ENCODE data around the gene CACNG7.

The CACNG7 gene

DNA sequence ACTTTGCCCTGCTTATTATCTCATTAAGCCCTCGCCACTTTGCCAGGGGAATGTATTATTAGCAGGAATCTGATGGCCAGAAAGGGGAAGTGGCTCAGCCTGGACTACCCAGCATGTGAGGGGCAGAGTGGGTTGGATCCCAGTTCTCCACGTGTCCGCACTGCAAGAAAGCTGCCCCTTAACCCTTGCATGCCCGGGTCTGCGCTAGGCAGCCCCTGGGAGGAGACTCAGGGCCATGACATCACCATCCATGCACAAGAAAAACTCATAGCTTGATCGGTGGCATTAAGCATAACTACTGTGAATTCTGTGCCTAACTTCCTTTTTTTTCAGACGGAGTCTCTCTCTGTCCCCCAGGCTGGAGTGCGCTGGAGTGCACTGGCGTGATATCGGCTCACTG lies 62.6 kb downstream of the CACNG7 start:
- Mint-ChIP-seq H3K9me3 (no peaks in the 10 kb centered on the region), H3K27ac (ENCODE audit: low read depth) (no peak overlapping the region), H3K36me3 (ENCODE audit: insufficient read depth) (no peaks in the 10 kb centered on the region), H3K4me3 (no peak overlapping the region), H3K4me1 (no peaks in the 10 kb centered on the region), H3K27me3 (peaks cover 53% of the 10 kb centered on the region)
- no peak for ATAC-seq (replicated peaks; ENCODE audit: extremely low read depth, poor library complexity, severe bottlenecking)
- no peak for DNase-seq (ENCODE audit: low spot score in 2 of 2)

DNA sequence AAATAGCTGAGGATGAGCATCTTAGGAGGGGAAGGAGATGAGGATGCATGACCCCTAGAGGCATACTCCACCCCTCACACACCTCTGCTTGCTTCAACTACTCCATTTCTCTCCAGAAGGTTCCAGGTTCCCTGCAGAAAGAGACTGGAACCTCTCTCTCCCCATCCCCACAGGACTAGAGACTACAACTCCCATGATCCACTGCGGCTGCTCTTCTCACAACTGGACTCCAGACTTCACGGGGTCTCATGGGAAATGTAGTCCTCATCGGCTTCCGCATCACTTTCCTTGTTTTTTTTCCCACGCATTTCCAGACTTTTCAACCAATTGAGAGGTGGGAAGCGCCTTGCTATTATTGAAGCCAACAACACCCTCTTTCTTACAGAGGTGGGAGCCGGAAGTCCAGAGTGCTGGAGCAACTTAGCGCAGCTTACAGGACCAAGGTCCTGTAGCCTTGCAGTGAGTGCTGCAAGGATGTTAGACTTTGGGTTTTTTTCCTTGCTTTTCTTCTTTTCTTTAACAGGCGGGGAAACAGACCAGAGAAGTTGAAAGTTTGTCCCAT lies 68.4 kb downstream of the CACNG7 start:
- Mint-ChIP-seq H3K9me3 (peaks cover 8% of the 10 kb centered on the region), H3K27me3 (peaks cover 67% of the 10 kb centered on the region), H3K27ac (ENCODE audit: low read depth) (no peak overlapping the region), H3K36me3 (ENCODE audit: insufficient read depth) (peaks cover 4% of the 10 kb centered on the region), H3K4me1 (peaks cover 21% of the 10 kb centered on the region), H3K4me3 (peak overlapping the region; percentile 15)
- DNase-seq (ENCODE audit: low spot score in 2 of 2) (peak; percentile 28 to 30), ATAC-seq (replicated peaks; ENCODE audit: extremely low read depth, poor library complexity, severe bottlenecking) (peak; percentile 69)

DNA sequence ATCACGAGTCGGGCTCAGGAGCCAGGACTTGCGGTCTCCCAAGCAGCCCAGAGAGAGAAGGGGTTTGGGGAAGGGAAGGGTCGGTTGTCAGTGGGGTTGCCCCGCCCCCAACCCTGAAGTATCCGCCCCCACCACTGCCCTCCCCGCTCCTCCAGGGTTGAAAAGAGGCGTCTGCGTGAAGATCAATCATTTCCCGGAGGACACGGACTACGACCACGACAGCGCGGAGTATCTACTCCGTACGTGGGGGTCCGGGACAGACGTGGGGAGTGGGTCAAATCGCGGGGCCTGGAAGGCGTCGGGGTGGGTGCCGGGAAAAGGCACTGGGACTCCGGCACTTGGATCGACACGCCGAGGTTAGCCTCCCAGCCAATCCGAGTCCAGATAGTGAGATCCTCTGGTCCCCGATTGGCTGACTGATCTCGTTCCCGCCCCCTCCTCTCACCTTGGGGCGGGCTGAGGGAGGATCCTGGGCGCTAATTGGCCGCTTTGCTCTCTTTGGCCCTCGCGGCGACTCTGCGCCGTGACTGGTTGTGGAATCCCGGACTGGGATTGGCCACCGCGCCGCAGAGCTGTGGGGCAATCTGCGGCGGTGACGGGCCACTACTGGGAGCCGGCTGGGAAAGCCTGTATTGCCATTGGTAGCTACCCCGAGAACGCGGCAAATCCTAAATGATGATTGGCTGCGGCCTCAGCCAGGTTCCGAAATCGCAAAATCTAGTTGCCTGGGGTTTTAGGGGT lies 69.1 kb downstream of the CACNG7 start:
- H3K36me3 Mint-ChIP-seq (ENCODE audit: insufficient read depth) = peaks cover 4% of the 10 kb centered on the region
- peaks cover 8% of the 10 kb centered on the region for H3K9me3 Mint-ChIP-seq
- peaks cover 61% of the 10 kb centered on the region for H3K27me3 Mint-ChIP-seq
- no peak overlapping the region for H3K27ac Mint-ChIP-seq (ENCODE audit: low read depth)
- H3K4me1 Mint-ChIP-seq = peaks cover 21% of the 10 kb centered on the region
- DNase-seq (ENCODE audit: low spot score in 2 of 2) = no peak
- no peak for ATAC-seq (replicated peaks; ENCODE audit: extremely low read depth, poor library complexity, severe bottlenecking)
- peak overlapping the region; percentile 15 for H3K4me3 Mint-ChIP-seq

DNA sequence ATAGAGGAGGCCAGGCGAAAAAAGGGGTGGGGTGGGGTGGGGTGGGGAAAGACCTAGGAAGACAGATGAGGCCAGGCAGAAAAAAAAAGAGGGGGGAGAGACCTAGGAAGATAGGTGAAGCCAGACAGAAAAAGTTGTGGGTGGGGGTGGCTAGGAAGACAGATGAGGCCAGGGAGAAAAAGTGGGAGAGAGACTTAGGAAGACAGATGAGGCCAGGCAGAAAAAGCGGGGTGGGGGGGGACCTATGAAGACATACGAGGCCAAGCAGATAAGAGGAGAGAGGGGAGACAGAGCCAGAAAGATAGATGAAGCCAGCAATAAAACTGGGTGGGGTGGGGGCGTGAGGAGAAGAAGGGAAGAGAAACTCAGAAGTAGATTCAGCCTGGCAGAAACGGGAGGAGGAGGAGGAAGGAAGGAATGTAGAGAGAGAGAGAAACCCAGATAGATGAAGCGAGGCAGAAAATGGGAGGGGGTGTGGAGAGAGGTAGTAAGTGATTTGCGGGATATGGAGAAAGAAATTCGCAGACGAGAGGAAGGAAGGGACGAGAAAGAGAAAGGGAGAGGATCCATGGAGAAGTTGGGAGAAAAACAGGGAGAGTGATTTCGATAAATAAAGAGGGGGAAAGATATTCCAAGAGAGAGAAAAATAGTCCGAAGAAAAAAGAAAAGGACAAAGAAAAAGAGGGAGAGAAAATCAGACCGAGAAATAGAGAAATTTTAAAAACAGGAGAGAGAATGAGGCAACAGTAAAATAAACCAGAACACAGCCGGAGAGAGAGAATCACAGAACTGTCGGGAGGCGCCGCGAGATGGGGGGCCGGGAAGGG lies 70.1 kb downstream of the CACNG7 start:
- Mint-ChIP-seq H3K4me1 (peaks cover 21% of the 10 kb centered on the region), H3K27me3 (peaks cover 61% of the 10 kb centered on the region), H3K4me3 (peak overlapping the region; percentile 50), H3K9me3 (peaks cover 8% of the 10 kb centered on the region), H3K27ac (ENCODE audit: low read depth) (no peak overlapping the region), H3K36me3 (ENCODE audit: insufficient read depth) (peaks cover 4% of the 10 kb centered on the region)
- ATAC-seq (replicated peaks; ENCODE audit: extremely low read depth, poor library complexity, severe bottlenecking) (no peak), DNase-seq (ENCODE audit: low spot score in 2 of 2) (no peak)

DNA sequence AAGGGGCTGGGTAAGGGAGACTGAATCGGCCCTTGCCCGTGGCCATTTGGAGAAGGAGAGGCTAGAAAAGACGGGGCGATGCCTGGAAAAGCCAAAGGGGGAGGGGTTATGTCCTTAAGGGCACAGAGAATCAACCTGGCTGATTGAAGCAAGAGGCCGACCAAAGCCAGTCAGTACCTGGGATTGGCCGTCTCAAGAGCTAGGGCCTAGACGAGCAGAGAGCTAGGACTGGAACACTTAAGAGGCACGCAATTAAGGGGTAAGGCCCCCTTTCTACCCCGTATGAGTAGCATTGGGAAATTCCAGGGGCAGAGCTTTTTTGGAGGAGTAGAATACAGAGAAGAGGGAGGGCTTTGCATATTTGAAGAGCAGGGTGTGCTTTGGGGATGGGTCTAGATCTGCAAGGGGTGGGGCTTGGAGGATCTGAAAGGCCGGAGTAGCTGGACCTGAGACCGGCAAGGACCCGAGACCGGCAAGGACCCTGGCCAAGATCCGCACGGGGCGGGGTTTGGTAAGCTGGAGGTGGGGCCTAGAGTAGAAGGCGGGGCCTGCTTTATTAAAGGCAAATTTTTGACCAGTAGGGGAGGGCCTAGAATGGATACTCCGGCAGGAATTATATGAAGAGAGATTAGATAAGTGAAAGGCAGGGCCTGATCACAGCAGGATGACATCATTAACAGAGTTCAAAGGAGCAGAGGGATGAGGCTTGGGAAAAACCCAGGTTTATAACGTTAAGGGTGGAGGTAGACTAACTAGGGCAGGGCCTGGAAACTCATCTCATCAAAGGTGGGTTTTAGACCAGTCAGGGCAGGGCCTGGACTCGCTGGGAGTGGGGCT lies 71.7 kb downstream of the CACNG7 start:
- H3K27me3 Mint-ChIP-seq = peaks cover 58% of the 10 kb centered on the region

DNA sequence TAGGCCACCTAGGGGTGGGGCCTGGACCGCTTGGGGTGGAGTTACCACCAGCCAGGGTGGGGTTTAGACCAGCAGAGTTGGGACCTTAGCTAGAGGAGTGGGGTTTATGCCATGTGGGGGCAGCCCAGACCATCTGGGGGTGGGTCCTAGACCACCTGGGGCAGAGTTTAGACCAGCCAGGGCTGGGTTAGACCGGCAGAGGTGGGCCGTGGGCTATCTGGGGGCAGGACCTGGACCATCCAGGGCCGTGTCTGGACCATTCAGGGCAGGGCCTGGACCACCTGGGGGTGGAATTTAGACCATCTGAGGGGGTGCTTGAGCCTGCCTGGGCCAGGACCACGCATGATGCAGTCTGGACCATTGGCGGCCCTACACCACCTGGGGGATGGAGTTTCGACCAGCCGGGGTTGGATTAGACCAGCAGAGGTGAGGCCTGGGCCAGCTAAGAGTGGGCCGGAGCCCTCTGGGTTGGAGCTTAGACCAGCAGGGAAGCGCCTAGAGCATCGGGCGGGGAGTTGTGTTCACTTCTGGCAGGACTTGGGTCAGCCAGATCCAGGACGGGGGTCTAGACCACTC lies 72.4 kb downstream of the CACNG7 start:
- peak overlapping the region; percentile 47 for H3K4me3 Mint-ChIP-seq
- ATAC-seq (replicated peaks; ENCODE audit: extremely low read depth, poor library complexity, severe bottlenecking) (no peak), DNase-seq (ENCODE audit: low spot score in 2 of 2) (no peak)
- H3K27ac Mint-ChIP-seq (ENCODE audit: low read depth) = no peak overlapping the region
- peaks cover 51% of the 10 kb centered on the region for H3K27me3 Mint-ChIP-seq
- H3K9me3 Mint-ChIP-seq = peaks cover 8% of the 10 kb centered on the region
- peaks cover 21% of the 10 kb centered on the region for H3K4me1 Mint-ChIP-seq
- peaks cover 4% of the 10 kb centered on the region for H3K36me3 Mint-ChIP-seq (ENCODE audit: insufficient read depth)

More for the DNA sequence above, 71.7 kb downstream of the CACNG7 start:
- Mint-ChIP-seq H3K36me3 (ENCODE audit: insufficient read depth) (peaks cover 4% of the 10 kb centered on the region), H3K27ac (ENCODE audit: low read depth) (no peak overlapping the region), H3K9me3 (peaks cover 8% of the 10 kb centered on the region), H3K4me3 (peak overlapping the region; percentile 47), H3K4me1 (peaks cover 21% of the 10 kb centered on the region)
- ATAC-seq (replicated peaks; ENCODE audit: extremely low read depth, poor library complexity, severe bottlenecking) (no peak), DNase-seq (ENCODE audit: low spot score in 2 of 2) (no peak)

DNA sequence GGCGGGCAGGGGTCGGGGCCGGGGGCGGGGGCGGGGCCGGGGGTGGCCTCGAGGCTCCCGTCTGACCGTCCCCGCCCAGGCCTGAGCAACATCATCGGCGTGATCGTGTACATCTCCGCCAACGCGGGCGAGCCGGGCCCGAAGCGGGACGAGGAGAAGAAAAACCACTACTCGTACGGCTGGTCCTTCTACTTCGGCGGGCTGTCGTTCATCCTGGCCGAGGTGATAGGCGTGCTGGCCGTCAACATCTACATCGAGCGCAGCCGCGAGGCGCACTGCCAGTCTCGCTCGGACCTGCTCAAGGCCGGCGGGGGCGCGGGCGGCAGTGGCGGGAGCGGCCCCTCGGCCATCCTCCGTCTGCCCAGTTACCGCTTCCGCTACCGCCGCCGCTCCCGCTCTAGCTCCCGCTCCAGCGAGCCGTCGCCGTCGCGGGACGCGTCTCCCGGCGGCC lies 72.9 kb downstream of the CACNG7 start:
- Mint-ChIP-seq H3K4me3 (peak overlapping the region; percentile 47), H3K36me3 (ENCODE audit: insufficient read depth) (peaks cover 4% of the 10 kb centered on the region), H3K27me3 (peaks cover 45% of the 10 kb centered on the region), H3K9me3 (peaks cover 8% of the 10 kb centered on the region), H3K4me1 (peaks cover 21% of the 10 kb centered on the region), H3K27ac (ENCODE audit: low read depth) (no peak overlapping the region)
- DNase-seq (ENCODE audit: low spot score in 2 of 2) (no peak), ATAC-seq (replicated peaks; ENCODE audit: extremely low read depth, poor library complexity, severe bottlenecking) (no peak)

DNA sequence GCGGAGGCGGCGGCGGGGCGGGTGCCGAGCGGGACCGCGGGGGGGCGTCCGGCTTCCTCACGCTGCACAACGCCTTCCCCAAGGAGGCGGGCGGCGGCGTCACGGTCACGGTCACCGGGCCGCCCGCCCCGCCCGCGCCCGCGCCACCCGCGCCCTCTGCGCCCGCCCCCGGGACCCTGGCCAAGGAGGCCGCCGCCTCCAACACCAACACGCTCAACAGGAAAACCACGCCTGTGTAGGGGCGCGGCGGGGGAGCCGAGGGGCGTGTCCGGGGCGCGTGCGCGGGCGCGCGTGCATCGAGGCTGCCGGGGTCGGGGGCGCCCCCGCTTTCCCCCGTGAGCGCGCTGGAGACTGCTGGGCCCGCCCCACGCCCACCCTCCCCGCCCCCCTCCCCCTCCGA lies 73.5 kb downstream of the CACNG7 start:
- peaks cover 39% of the 10 kb centered on the region for H3K27me3 Mint-ChIP-seq
- H3K27ac Mint-ChIP-seq (ENCODE audit: low read depth) = no peak overlapping the region
- peaks cover 8% of the 10 kb centered on the region for H3K9me3 Mint-ChIP-seq
- H3K36me3 Mint-ChIP-seq (ENCODE audit: insufficient read depth) = peaks cover 2% of the 10 kb centered on the region
- peaks cover 21% of the 10 kb centered on the region for H3K4me1 Mint-ChIP-seq
- DNase-seq (ENCODE audit: low spot score in 2 of 2) = no peak
- H3K4me3 Mint-ChIP-seq = no peak overlapping the region
- ATAC-seq (replicated peaks; ENCODE audit: extremely low read depth, poor library complexity, severe bottlenecking) = no peak

DNA sequence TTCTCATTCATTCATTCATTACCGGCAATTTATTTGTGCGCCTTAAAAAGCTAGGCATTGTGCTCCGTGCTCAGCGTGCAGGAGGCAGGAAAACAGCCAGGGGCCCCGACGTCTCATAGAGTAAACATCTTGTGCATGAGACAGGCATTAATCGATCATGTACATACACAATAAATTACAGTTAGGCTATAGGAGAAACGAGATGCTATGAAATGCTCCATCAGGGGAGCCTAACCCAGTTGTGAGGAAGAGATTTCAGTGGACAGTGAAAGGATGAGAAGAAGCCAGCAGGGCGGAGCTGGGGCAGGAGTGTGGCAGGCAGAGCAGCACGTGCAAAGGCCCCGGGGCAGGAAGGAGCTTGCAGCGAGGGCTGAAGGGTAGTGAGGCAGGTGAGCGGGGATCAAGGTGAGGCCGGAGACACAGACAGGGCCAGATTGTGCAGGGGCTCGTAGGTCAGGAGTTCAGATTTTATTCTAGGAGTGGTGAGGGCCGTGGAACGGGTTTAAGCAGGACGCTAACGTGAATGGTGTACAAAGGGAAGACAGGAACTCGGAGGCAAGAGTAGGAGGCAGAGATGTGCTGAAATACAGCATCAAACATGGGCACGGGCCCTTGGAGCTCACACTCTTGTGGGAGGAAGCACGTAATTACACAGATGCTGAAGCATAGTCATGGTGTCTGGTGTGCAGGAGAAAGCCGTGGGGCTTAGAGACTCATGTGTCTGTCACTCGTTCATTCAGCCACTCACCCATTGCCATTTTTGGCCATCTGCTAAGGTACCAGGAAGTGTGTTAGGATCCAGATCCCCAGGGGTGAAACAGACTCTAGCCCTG lies 74.6 kb downstream of the CACNG7 start:
- Mint-ChIP-seq H3K4me3 (no peak overlapping the region), H3K27me3 (peaks cover 29% of the 10 kb centered on the region), H3K4me1 (peaks cover 21% of the 10 kb centered on the region), H3K27ac (ENCODE audit: low read depth) (no peak overlapping the region), H3K36me3 (ENCODE audit: insufficient read depth) (peaks cover 2% of the 10 kb centered on the region), H3K9me3 (peaks cover 8% of the 10 kb centered on the region)
- ATAC-seq (replicated peaks; ENCODE audit: extremely low read depth, poor library complexity, severe bottlenecking) = no peak
- DNase-seq (ENCODE audit: low spot score in 2 of 2) = no peak

DNA sequence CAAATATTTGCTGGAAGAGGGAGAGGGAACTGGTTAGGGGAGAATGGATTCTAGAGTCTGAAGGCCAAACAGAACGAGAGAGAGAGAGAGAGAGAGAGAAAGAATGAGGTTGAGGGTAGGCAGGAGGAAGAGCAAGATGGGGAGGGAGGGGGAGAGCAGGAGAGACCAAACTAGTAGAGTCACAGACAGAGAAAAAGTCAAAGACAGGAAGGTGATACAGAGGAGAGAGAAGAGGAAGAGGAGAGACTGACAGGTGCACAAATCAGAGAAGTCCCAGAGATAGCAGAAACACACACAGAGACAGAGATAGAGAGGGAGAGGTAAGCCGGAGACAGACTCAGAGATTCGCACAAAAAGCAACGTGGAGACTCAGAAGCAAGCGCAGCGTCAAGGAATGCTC lies 76.8 kb downstream of the CACNG7 start:
- ATAC-seq (replicated peaks; ENCODE audit: extremely low read depth, poor library complexity, severe bottlenecking) (no peak), DNase-seq (ENCODE audit: low spot score in 2 of 2) (no peak)
- peaks cover 2% of the 10 kb centered on the region for H3K9me3 Mint-ChIP-seq
- H3K36me3 Mint-ChIP-seq (ENCODE audit: insufficient read depth) = no peaks in the 10 kb centered on the region
- H3K27ac Mint-ChIP-seq (ENCODE audit: low read depth) = no peak overlapping the region
- H3K4me3 Mint-ChIP-seq = no peak overlapping the region
- H3K4me1 Mint-ChIP-seq = peaks cover 2% of the 10 kb centered on the region
- peaks cover 7% of the 10 kb centered on the region for H3K27me3 Mint-ChIP-seq

DNA sequence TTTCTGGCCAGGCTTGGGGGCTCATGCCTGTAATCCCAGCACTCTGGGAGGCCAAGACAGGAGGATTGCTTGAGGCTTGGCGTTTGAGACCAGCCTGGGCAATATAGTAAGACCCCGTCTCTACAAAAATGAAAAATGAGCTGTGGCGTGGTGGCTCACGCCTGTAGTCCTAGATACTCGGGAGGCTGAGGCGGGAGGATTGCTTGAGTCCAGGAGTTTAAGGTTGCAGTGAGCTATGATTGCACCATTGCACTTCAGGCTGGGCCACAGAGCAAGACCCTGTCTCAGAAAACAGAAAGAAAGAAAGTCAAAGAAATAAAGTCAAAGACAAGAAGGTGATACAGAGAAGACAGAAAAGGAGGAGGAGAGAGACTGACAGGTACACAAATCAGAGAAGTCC lies 79.9 kb downstream of the CACNG7 start:
- H3K4me1 Mint-ChIP-seq = no peaks in the 10 kb centered on the region
- no peak for DNase-seq (ENCODE audit: low spot score in 2 of 2)
- H3K9me3 Mint-ChIP-seq = no peaks in the 10 kb centered on the region
- no peak overlapping the region for H3K4me3 Mint-ChIP-seq
- no peak for ATAC-seq (replicated peaks; ENCODE audit: extremely low read depth, poor library complexity, severe bottlenecking)
- no peaks in the 10 kb centered on the region for H3K36me3 Mint-ChIP-seq (ENCODE audit: insufficient read depth)
- peaks cover 21% of the 10 kb centered on the region for H3K27me3 Mint-ChIP-seq
- H3K27ac Mint-ChIP-seq (ENCODE audit: low read depth) = no peak overlapping the region
